Colonic mucosa (tissue), 4 donors: ENCODE data around the gene FIBCD1. TPM values are rescaled to one million over a fixed set of nuclear protein-coding genes. Genes with fewer than 3 reads are reported as not detected.

Source experiments
- DNase-seq: peaks from one replicate; pipeline ENCODE4 v3.0.0-alpha.2; 2020
- H3K27ac ChIP-seq: fragments of 200-600 bp; one replicate; pipeline ENCODE4 v1.8.0; 2021
- H3K27me3 ChIP-seq: fragments of 200-600 bp; one replicate; pipeline ENCODE4 v1.8.0; 2021
- H3K36me3 ChIP-seq: fragments of 200-600 bp; one replicate; pipeline ENCODE4 v1.8.0; 2021
- H3K4me1 ChIP-seq: fragments of 200-600 bp; one replicate; pipeline ENCODE4 v1.8.0; 2021; ENCODE audit warnings: mild to moderate bottlenecking
- H3K4me3 ChIP-seq: fragments of 200-600 bp; one replicate; pipeline ENCODE4 v1.8.0; 2021
- H3K9ac ChIP-seq, 2 donors: one replicate each; pipeline ENCODE4 v1.7.0; 2013; ENCODE audit warnings: control low read depth in 2 of 2, low read depth in 2 of 2, low read length in 2 of 2
- H3K9me3 ChIP-seq: fragments of 200-600 bp; one replicate; pipeline ENCODE4 v1.8.0; 2021
- intact Hi-C: fragments of 100-400 bp; cut with DNase I; formaldehyde crosslinking; loops from one replicate; pipeline ENCODE4 v1.14.1; 2022
- total RNA-seq, 2 donors: library from RNA; stranded (reverse); fragmentation: NEBNext Ultra II Directional in 1 of 2; extraction: Animal tissue kit (Norgen Biotek cat#: 25700) in 1 of 2; gene quantifications; one replicate each; pipeline ENCODE4 v1.2.1, GENCODE V29; 2021
- TF ChIP-seq, protein P1 (sequence below): fragments of 200-600 bp; IDR thresholded peaks from one replicate; pipeline ENCODE4 v1.8.0; 2022; ENCODE audit warnings: antibody characterized with exemption, mild to moderate bottlenecking
- donor health status: healthy.
- donor health status: DM: no; HTN: no; CAD: no.
- donor health status: DM: no; HTN: no; CAD: no.

The FIBCD1 gene
- total RNA-seq, 2 donors from 2014 or later, result 9.0 to 32.9 TPM

- Histone ChIP-seq H3K36me3 (no peaks in the 10 kb centered on the region), H3K4me3 (no peak overlapping the region), H3K9me3 (no peaks in the 10 kb centered on the region), H3K27me3 (no peaks in the 10 kb centered on the region), H3K27ac (no peak overlapping the region), H3K4me1 (no peaks in the 10 kb centered on the region), H3K9ac (no peak overlapping the region)
- TF ChIP-seq, protein P1, sequence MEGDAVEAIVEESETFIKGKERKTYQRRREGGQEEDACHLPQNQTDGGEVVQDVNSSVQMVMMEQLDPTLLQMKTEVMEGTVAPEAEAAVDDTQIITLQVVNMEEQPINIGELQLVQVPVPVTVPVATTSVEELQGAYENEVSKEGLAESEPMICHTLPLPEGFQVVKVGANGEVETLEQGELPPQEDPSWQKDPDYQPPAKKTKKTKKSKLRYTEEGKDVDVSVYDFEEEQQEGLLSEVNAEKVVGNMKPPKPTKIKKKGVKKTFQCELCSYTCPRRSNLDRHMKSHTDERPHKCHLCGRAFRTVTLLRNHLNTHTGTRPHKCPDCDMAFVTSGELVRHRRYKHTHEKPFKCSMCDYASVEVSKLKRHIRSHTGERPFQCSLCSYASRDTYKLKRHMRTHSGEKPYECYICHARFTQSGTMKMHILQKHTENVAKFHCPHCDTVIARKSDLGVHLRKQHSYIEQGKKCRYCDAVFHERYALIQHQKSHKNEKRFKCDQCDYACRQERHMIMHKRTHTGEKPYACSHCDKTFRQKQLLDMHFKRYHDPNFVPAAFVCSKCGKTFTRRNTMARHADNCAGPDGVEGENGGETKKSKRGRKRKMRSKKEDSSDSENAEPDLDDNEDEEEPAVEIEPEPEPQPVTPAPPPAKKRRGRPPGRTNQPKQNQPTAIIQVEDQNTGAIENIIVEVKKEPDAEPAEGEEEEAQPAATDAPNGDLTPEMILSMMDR, result no peak
- intact Hi-C loops, result loop anchor here (2.0 to 5.0 kb wide), 2 partner anchors 89 to 157 kb away; no protein-coding TSS in a partner anchor
- no peak for DNase-seq
Observed at GRCh38 chr9:130861372-130862180, 77.5 kb downstream of the FIBCD1 start.

DNA sequence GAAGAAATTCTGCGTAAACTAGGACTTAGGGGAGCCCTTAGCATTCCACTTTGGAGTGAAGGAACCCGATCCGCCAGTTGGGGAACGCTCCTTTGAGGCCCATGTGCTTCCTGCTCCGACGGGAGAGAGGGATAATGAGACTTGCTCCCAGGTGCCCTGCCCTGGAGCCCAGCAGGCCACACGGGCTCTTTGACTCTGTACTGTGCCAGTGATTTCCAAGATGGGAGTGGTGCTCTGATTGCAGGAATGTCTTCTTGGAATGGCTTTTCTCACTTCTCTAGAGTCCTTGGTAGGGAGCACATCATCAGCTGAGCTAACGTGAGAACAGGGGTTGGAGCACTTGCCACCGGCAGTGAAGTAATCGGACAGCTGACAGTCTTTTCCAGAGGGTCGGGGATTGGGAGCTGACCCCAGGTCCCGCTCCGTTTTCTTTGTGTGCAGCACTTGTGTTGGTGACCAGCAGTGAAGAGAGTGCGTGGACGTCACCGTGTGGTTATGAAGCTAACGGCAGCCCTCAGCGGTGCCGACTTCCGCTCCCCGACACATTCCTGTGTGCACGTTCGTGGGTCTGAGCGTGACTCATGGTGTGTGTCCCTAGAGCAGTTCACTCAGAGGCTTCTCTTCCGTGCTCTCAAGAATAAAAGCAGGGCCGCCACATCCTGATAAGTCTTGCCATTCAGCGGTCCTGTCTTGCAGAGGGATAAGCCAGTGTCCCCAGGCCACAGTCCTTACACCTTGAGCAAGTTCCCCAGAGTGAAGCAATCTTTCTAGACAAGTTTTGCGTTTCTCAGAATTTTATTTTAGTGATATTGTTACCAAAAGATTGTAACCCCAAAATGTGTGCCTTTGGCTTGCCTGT lies 78.4 kb downstream of the FIBCD1 start:
- TF ChIP-seq, protein P1, result no peak

DNA sequence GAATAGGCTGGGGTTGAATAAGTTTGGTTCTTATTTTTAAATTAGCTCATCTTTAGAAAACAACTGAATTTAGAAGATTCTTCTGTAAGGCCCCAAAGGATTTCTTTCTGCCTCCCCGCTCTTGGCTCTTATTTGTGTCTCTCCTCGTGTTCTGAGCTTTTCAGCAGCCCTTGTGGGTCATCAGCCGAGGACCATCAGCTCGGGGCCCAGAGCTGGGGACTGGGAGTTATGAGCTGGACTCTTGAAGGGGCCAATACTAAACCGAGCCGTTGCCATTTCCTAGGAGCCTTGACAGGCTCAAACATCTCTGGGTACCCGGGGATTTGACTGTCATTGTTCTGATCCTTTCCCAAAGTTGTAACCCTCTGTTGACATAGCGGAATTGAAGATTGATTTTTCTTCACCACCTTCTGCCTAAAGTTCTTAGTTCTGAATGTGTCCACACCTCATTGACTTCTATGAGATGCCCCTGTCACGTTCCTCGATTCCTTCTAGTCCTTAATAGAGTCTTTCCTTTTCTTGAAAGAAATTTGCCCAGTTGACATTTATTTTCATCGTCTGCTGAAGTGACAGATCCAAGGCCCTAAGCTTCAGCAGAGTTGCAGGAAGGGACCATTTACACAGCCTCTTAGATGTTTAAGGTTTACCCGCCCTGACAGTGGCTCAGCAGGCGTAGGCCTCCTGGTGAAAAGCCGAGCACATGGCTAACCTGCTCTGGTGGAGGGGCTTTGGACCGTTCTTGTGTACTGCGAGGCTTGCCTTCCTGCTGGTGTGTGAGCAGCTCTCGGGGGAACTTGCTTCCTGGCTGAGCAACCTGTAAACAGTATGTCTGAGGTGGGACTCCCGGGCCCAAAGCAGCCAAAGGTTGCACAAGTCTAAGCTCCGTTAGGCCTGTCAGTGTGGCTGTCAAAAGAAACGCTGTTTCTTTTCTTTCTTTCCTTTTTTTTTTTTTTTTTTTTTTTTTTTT lies 80.0 kb downstream of the FIBCD1 start:
- Histone ChIP-seq H3K4me3 (no peak overlapping the region), H3K27ac (no peak overlapping the region), H3K27me3 (no peaks in the 10 kb centered on the region), H3K9me3 (no peaks in the 10 kb centered on the region), H3K9ac (no peak overlapping the region), H3K36me3 (peaks cover 13% of the 10 kb centered on the region), H3K4me1 (no peaks in the 10 kb centered on the region)
- TF ChIP-seq, protein P1, result no peak
- intact Hi-C loops, result no loop called here
- DNase-seq, result no peak

More for the DNA sequence above, 78.4 kb downstream of the FIBCD1 start:
- H3K4me1 ChIP-seq, result no peaks in the 10 kb centered on the region
- intact Hi-C loops, result loop anchor here (5.0 kb wide), 1 partner anchor 88 kb away; no protein-coding TSS in a partner anchor
- no peak overlapping the region for H3K4me3 ChIP-seq
- no peaks in the 10 kb centered on the region for H3K9me3 ChIP-seq
- peak; percentile 38 for DNase-seq
- H3K27me3 ChIP-seq, result no peaks in the 10 kb centered on the region
- H3K36me3 ChIP-seq, result peaks cover 6% of the 10 kb centered on the region
- peak overlapping the region; percentile 40 for H3K27ac ChIP-seq
- no peak overlapping the region for H3K9ac ChIP-seq

- Histone ChIP-seq H3K9me3 (no peaks in the 10 kb centered on the region), H3K27me3 (no peaks in the 10 kb centered on the region), H3K9ac (no peak overlapping the region), H3K27ac (no peak overlapping the region), H3K36me3 (peaks cover 13% of the 10 kb centered on the region), H3K4me3 (no peak overlapping the region), H3K4me1 (no peaks in the 10 kb centered on the region)
- intact Hi-C loops, result no loop called here
- no peak for DNase-seq
- TF ChIP-seq, protein P1, result no peak
Observed at GRCh38 chr9:130857864-130858738, 80.9 kb downstream of the FIBCD1 start.
